ENCODE results near the gene SCART1. TPM values are rescaled to one million over a fixed set of nuclear protein-coding genes. Genes with fewer than 3 reads are reported as not detected.

SCART1 gene
- total RNA-seq, 8 experiments from 2014 or later: 0.43 to 6.3 (median 1.2) TPM

- 0 to 57% (median 37%) methylated on average over 1 to 6 of the region's 10 CpGs; no CpG with 5 or more reads in 4 of the 10 experiments for WGBS, 10 experiments
- Histone ChIP-seq H3K27ac (no peak overlapping the region), H3K4me1 (replicated peaks in 1 of 2) (no peaks in the 10 kb centered on the region), H3K4me3 (no peak overlapping the region)
- in situ Hi-C loops (cut with MboI; ENCODE audit: low pct_unique_long_range_greater_than_20kb in 2 of 9, low sequenced_read_pairs in 9 of 9, unreplicated experiment in 9 of 9): no loop called here
- no peak for ATAC-seq (replicated peaks in 6 of 8)
Observed at GRCh38 chr10:133454204-133454893, 604 bp downstream of the SCART1 start.

- no peak overlapping the region for H3K27ac ChIP-seq
- no peaks in the 10 kb centered on the region for H3K4me1 ChIP-seq (replicated peaks in 1 of 2)
- H3K4me3 ChIP-seq: no peak overlapping the region
- in situ Hi-C loops (cut with MboI; ENCODE audit: low pct_unique_long_range_greater_than_20kb in 2 of 9, low sequenced_read_pairs in 9 of 9, unreplicated experiment in 9 of 9): no loop called here
- ATAC-seq (replicated peaks in 6 of 8): no peak
- WGBS, 10 experiments: 36 to 80% (median 55%) methylated on average over 1 to 3 of the region's 5 CpGs; no CpG with 5 or more reads in 5 of the 10 experiments
Observed at GRCh38 chr10:133455196-133455595, 1.5 kb downstream of the SCART1 start.

- in situ Hi-C loops (cut with MboI; ENCODE audit: low pct_unique_long_range_greater_than_20kb in 2 of 9, low sequenced_read_pairs in 9 of 9, unreplicated experiment in 9 of 9): no loop called here
- no peak overlapping the region for H3K27ac ChIP-seq
- H3K4me3 ChIP-seq: no peak overlapping the region
- ATAC-seq (replicated peaks in 6 of 8): no peak
- H3K4me1 ChIP-seq (replicated peaks in 1 of 2): no peaks in the 10 kb centered on the region
- 80% methylated on average over 1 of the region's 7 CpGs; no CpG with 5 or more reads in 9 of the 10 experiments for WGBS, 10 experiments
Observed at GRCh38 chr10:133455611-133456031, 1.9 kb downstream of the SCART1 start.

- Histone ChIP-seq H3K4me3 (no peak overlapping the region), H3K27ac (no peak overlapping the region), H3K4me1 (replicated peaks in 1 of 2) (no peaks in the 10 kb centered on the region)
- no peak for ATAC-seq (replicated peaks in 6 of 8)
- in situ Hi-C loops (cut with MboI; ENCODE audit: low pct_unique_long_range_greater_than_20kb in 2 of 9, low sequenced_read_pairs in 9 of 9, unreplicated experiment in 9 of 9): no loop called here
- WGBS, 10 experiments: 27 to 64% (median 54%) methylated on average over 3 to 15 of the region's 46 CpGs; no CpG with 5 or more reads in 5 of the 10 experiments
Observed at GRCh38 chr10:133456041-133456951, 2.6 kb downstream of the SCART1 start.

GRCh38 chr10:133457100-133457841, 3.5 kb downstream of the SCART1 start:
- H3K4me1 ChIP-seq (replicated peaks in 1 of 2): no peaks in the 10 kb centered on the region
- no peak overlapping the region for H3K27ac ChIP-seq
- ATAC-seq (replicated peaks in 6 of 8): no peak
- in situ Hi-C loops (cut with MboI; ENCODE audit: low pct_unique_long_range_greater_than_20kb in 2 of 9, low sequenced_read_pairs in 9 of 9, unreplicated experiment in 9 of 9): no loop called here
- 48 to 100% (median 65%) methylated on average over 1 to 5 of the region's 34 CpGs; no CpG with 5 or more reads in 7 of the 10 experiments for WGBS, 10 experiments
- H3K4me3 ChIP-seq: no peak overlapping the region

- Histone ChIP-seq H3K4me1 (replicated peaks in 1 of 2) (no peaks in the 10 kb centered on the region), H3K4me3 (no peak overlapping the region), H3K27ac (no peak overlapping the region)
- ATAC-seq (replicated peaks in 6 of 8): no peak
- in situ Hi-C loops (cut with MboI; ENCODE audit: low pct_unique_long_range_greater_than_20kb in 2 of 9, low sequenced_read_pairs in 9 of 9, unreplicated experiment in 9 of 9): no loop called here
- WGBS, 10 experiments: 20 to 76% methylated on average over 1 to 5 of the region's 40 CpGs; no CpG with 5 or more reads in 8 of the 10 experiments
Observed at GRCh38 chr10:133458021-133458709, 4.4 kb downstream of the SCART1 start.

- in situ Hi-C loops (cut with MboI; ENCODE audit: low pct_unique_long_range_greater_than_20kb in 2 of 9, low sequenced_read_pairs in 9 of 9, unreplicated experiment in 9 of 9): no loop called here
- WGBS, 10 experiments: 44 to 95% (median 86%) methylated on average over 2 to 13 of the region's 21 CpGs; no CpG with 5 or more reads in 4 of the 10 experiments
- H3K4me1 ChIP-seq (replicated peaks in 1 of 2): no peaks in the 10 kb centered on the region
- no peak overlapping the region for H3K4me3 ChIP-seq
- no peak overlapping the region for H3K27ac ChIP-seq
- peak in 1 of 8 experiments; percentile 30 for ATAC-seq (replicated peaks in 6 of 8)
Observed at GRCh38 chr10:133458710-133459453, 5.1 kb downstream of the SCART1 start.

- 50 to 100% (median 83%) methylated on average over 2 to 3 of the region's 81 CpGs; no CpG with 5 or more reads in 7 of the 10 experiments for WGBS, 10 experiments
- H3K4me1 ChIP-seq (replicated peaks in 1 of 2): no peaks in the 10 kb centered on the region
- H3K4me3 ChIP-seq: no peak overlapping the region
- ATAC-seq (replicated peaks in 6 of 8): no peak
- in situ Hi-C loops (cut with MboI; ENCODE audit: low pct_unique_long_range_greater_than_20kb in 2 of 9, low sequenced_read_pairs in 9 of 9, unreplicated experiment in 9 of 9): no loop called here
- H3K27ac ChIP-seq: no peak overlapping the region
Observed at GRCh38 chr10:133459454-133460207, 5.9 kb downstream of the SCART1 start.

- 77 to 100% (median 88%) methylated on average over 1 to 11 of the region's 14 CpGs; no CpG with 5 or more reads in 1 of the 10 experiments for WGBS, 10 experiments
- Histone ChIP-seq H3K27ac (no peak overlapping the region), H3K4me3 (no peak overlapping the region), H3K4me1 (replicated peaks in 1 of 2) (no peaks in the 10 kb centered on the region)
- ATAC-seq (replicated peaks in 6 of 8): no peak
- in situ Hi-C loops (cut with MboI; ENCODE audit: low pct_unique_long_range_greater_than_20kb in 2 of 9, low sequenced_read_pairs in 9 of 9, unreplicated experiment in 9 of 9): no loop called here
Observed at GRCh38 chr10:133460208-133460769, 6.5 kb downstream of the SCART1 start.

GRCh38 chr10:133461027-133461426, 7.3 kb downstream of the SCART1 start:
- Histone ChIP-seq H3K4me1 (replicated peaks in 1 of 2) (no peaks in the 10 kb centered on the region), H3K27ac (no peak overlapping the region), H3K4me3 (no peak overlapping the region)
- in situ Hi-C loops (cut with MboI; ENCODE audit: low pct_unique_long_range_greater_than_20kb in 2 of 9, low sequenced_read_pairs in 9 of 9, unreplicated experiment in 9 of 9): no loop called here
- no peak for ATAC-seq (replicated peaks in 6 of 8)
- WGBS, 10 experiments: 30 to 90% (median 68%) methylated on average over 2 to 6 of the region's 7 CpGs; no CpG with 5 or more reads in 5 of the 10 experiments

GRCh38 chr10:133461841-133462240, 8.1 kb downstream of the SCART1 start:
- Histone ChIP-seq H3K27ac (no peak overlapping the region), H3K4me3 (no peak overlapping the region), H3K4me1 (replicated peaks in 1 of 2) (no peaks in the 10 kb centered on the region)
- whole genome bisulfite sequencing, 10 experiments: 27 to 61% (median 50%) methylated on average over 2 to 7 of the region's 8 CpGs; no CpG with 5 or more reads in 4 of the 10 experiments
- ATAC-seq (replicated peaks in 6 of 8): no peak
- in situ Hi-C loops (cut with MboI; ENCODE audit: low pct_unique_long_range_greater_than_20kb in 2 of 9, low sequenced_read_pairs in 9 of 9, unreplicated experiment in 9 of 9): no loop called here

All from motor neuron (in vitro differentiated cells).